HepG2 (cell line): ENCODE measurements around the gene AMN. TPM values are rescaled to one million over a fixed set of nuclear protein-coding genes. Genes with fewer than 3 reads are reported as not detected.

Source experiments
- AHR ChIP-seq: IDR thresholded peaks from 2 replicates; pipeline ENCODE4 v1.6.1; 2018; ENCODE audit warnings: missing genetic modification reagents, missing compliant biosample characterization
- GATAD2A ChIP-seq: IDR thresholded peaks from 2 replicates; pipeline ENCODE4 v1.6.1; 2016
- HNF4G ChIP-seq, 2 experiments: sonication (generic) in 1 of 2; formaldehyde crosslinking in 1 of 2; IDR thresholded peaks; 2 replicates each; pipeline versions ENCODE4 v1.4.0 to v1.6.1; 2011 to 2020; ENCODE audit warnings: borderline replicate concordance in 2 of 2, low read depth in 2 of 2, mild to moderate bottlenecking in 2 of 2, low read length in 1 of 2, missing genetic modification reagents in 1 of 2, moderate library complexity in 1 of 2
- KDM4B ChIP-seq: sonication (generic); formaldehyde crosslinking; IDR thresholded peaks from 2 replicates; pipeline ENCODE4 v1.4.0; 2020; ENCODE audit warnings: missing genetic modification reagents
- KLF9 ChIP-seq: IDR thresholded peaks from 2 replicates; pipeline ENCODE4 v1.6.1; 2016; ENCODE audit warnings: low read depth
- NFE2L1 ChIP-seq: sonication (generic); formaldehyde crosslinking; IDR thresholded peaks from 2 replicates; pipeline ENCODE4 v1.4.0; 2020; ENCODE audit warnings: missing genetic modification reagents, mild to moderate bottlenecking, borderline replicate concordance
- PHF20 ChIP-seq: sonication (generic); formaldehyde crosslinking; IDR thresholded peaks from 2 replicates; pipeline ENCODE4 v1.5.0; 2020; ENCODE audit warnings: mild to moderate bottlenecking, missing genetic modification reagents
- SALL2 ChIP-seq: sonication (generic); formaldehyde crosslinking; IDR thresholded peaks from 2 replicates; pipeline ENCODE4 v1.8.1; 2023; ENCODE audit warnings: mild to moderate bottlenecking, missing genetic modification reagents, inconsistent platforms
- TBL1XR1 ChIP-seq: fragments of 150-350 bp; IDR thresholded peaks from 2 replicates; pipeline ENCODE4 v1.6.1; 2014; ENCODE audit warnings: borderline replicate concordance, low read length; ENCODE audit not compliant: partially characterized antibody
- TBX2 ChIP-seq: sonication (generic); formaldehyde crosslinking; IDR thresholded peaks from 2 replicates; pipeline ENCODE4 v1.5.0; 2020; ENCODE audit warnings: missing genetic modification reagents, mild to moderate bottlenecking, borderline replicate concordance
- TCF7 ChIP-seq: sonication (generic); IDR thresholded peaks from 2 replicates; pipeline ENCODE4 v1.6.1; 2016; ENCODE audit warnings: antibody characterized with exemption, low read depth
- TEAD2 ChIP-seq: sonication (generic); formaldehyde crosslinking; IDR thresholded peaks from 2 replicates; pipeline ENCODE4 v1.9.0; 2021; ENCODE audit warnings: missing genetic modification reagents
- TFAP4 ChIP-seq: sonication (generic); IDR thresholded peaks from 2 replicates; pipeline ENCODE4 v1.6.1; 2016; ENCODE audit warnings: low read depth, borderline replicate concordance
- TFDP2 ChIP-seq: sonication (generic); formaldehyde crosslinking; IDR thresholded peaks from 2 replicates; pipeline ENCODE4 v1.4.0; 2020; ENCODE audit warnings: missing genetic modification reagents
- TGIF2 ChIP-seq: IDR thresholded peaks from 2 replicates; pipeline ENCODE4 v1.6.1; 2016; ENCODE audit warnings: control low read depth, missing compliant biosample characterization
- ZBTB20 ChIP-seq: sonication (generic); formaldehyde crosslinking; IDR thresholded peaks from 2 replicates; pipeline ENCODE4 v1.8.1; 2023; ENCODE audit warnings: missing genetic modification reagents, low read depth, mild to moderate bottlenecking, borderline replicate concordance
- ZMYM4 ChIP-seq: sonication (generic); formaldehyde crosslinking; IDR thresholded peaks from 2 replicates; pipeline ENCODE4 v1.8.1; 2023; ENCODE audit warnings: mild to moderate bottlenecking, missing genetic modification reagents
- ZZZ3 ChIP-seq: sonication (generic); formaldehyde crosslinking; IDR thresholded peaks from 2 replicates; pipeline ENCODE4 v1.4.0; 2020; ENCODE audit warnings: missing genetic modification reagents, mild to moderate bottlenecking, borderline replicate concordance
- polyA plus RNA-seq, 8 experiments: library from polyadenylated mRNA; depleted of rRNA in 3 of 8; stranded (reverse) in 7 of 8; unstranded in 1 of 8; fragments of >200 nt; fragmentation: Illumina TruSeq in 4 of 8; extraction: Trizol in 4 of 8; gene quantifications; 2 replicates each; pipeline versions ENCODE4 v1.2.1 to v1.2.3, GENCODE V29; 2011 to 2016; ENCODE audit warnings: low read depth in 4 of 8, missing spikeins in 1 of 8, mixed read lengths in 1 of 8; ENCODE audit not compliant: insufficient read depth in 1 of 8
- total RNA-seq, 5 experiments: library from RNA; depleted of rRNA; stranded (reverse); fragments of >200 nt; fragmentation: Illumina TruSeq; extraction: Trizol; gene quantifications; 2 replicates each; pipeline ENCODE4 v1.2.3, GENCODE V29; 2016; ENCODE audit warnings: low read depth in 1 of 5
- TF ChIP-seq, protein P1 (sequence below): sonication (generic); formaldehyde crosslinking; IDR thresholded peaks from 2 replicates; pipeline ENCODE4 v1.4.0; 2020; ENCODE audit warnings: mild to moderate bottlenecking, missing genetic modification reagents
- TF ChIP-seq, protein P2 (sequence below): sonication (generic); formaldehyde crosslinking; IDR thresholded peaks from 2 replicates; pipeline ENCODE4 v1.8.1; 2023; ENCODE audit warnings: mild to moderate bottlenecking, moderate library complexity, missing genetic modification reagents
- TF ChIP-seq, protein P3 (sequence below): IDR thresholded peaks from 2 replicates; pipeline ENCODE4 v1.6.1; 2018; ENCODE audit warnings: missing genetic modification reagents, mild to moderate bottlenecking, missing compliant biosample characterization

Gene AMN
- total and polyA plus RNA-seq, 2 of the 13 experiments (the other 11 are each of a cell fraction or from before 2014, with no cell fraction given), result 9.8 to 33.1 TPM

GRCh38 chr14:102873546-102874061 lies 48.9 kb upstream of the AMN start (continued):
- TF ChIP-seq TBX2 (CRISPR knock-in tag) (peak; percentile 79), AHR (CRISPR knock-in tag) (no peak), HNF4G (IDR thresholded peaks at IDR 0.05; ENCODE audit: borderline replicate concordance, low read depth, low read length) (peak; percentile 82; the same call in 1 of the 2 replicates), HNF4G (CRISPR knock-in tag; IDR thresholded peaks at IDR 0.05; ENCODE audit: borderline replicate concordance, low read depth) (peak; percentile 72; the same call in 1 of the 2 replicates), KLF9 (CRISPR knock-in tag) (no peak), TBL1XR1 (peak; percentile 90), TFAP4 (peak; percentile 79), TCF7 (peak; percentile 72), ZBTB20 (CRISPR knock-in tag) (peak; percentile 36; the same call in 1 of the 2 replicates), TFDP2 (CRISPR knock-in tag) (peak; percentile 58; the same call in 1 of the 2 replicates), ZZZ3 (CRISPR knock-in tag) (no peak), TEAD2 (CRISPR knock-in tag) (no peak), KDM4B (no peak), ZMYM4 (CRISPR knock-in tag) (peak; percentile 19; the same call in 1 of the 2 replicates), PHF20 (CRISPR knock-in tag) (no peak), NFE2L1 (no peak), GATAD2A (CRISPR knock-in tag) (peak; percentile 96), TGIF2 (CRISPR knock-in tag) (0 out of 2 replicates have a peak, but pooled peaks have one; percentile 30), SALL2 (CRISPR knock-in tag) (0 out of 2 replicates have a peak, but pooled peaks have one; percentile 56)
- TF ChIP-seq, protein P1, sequence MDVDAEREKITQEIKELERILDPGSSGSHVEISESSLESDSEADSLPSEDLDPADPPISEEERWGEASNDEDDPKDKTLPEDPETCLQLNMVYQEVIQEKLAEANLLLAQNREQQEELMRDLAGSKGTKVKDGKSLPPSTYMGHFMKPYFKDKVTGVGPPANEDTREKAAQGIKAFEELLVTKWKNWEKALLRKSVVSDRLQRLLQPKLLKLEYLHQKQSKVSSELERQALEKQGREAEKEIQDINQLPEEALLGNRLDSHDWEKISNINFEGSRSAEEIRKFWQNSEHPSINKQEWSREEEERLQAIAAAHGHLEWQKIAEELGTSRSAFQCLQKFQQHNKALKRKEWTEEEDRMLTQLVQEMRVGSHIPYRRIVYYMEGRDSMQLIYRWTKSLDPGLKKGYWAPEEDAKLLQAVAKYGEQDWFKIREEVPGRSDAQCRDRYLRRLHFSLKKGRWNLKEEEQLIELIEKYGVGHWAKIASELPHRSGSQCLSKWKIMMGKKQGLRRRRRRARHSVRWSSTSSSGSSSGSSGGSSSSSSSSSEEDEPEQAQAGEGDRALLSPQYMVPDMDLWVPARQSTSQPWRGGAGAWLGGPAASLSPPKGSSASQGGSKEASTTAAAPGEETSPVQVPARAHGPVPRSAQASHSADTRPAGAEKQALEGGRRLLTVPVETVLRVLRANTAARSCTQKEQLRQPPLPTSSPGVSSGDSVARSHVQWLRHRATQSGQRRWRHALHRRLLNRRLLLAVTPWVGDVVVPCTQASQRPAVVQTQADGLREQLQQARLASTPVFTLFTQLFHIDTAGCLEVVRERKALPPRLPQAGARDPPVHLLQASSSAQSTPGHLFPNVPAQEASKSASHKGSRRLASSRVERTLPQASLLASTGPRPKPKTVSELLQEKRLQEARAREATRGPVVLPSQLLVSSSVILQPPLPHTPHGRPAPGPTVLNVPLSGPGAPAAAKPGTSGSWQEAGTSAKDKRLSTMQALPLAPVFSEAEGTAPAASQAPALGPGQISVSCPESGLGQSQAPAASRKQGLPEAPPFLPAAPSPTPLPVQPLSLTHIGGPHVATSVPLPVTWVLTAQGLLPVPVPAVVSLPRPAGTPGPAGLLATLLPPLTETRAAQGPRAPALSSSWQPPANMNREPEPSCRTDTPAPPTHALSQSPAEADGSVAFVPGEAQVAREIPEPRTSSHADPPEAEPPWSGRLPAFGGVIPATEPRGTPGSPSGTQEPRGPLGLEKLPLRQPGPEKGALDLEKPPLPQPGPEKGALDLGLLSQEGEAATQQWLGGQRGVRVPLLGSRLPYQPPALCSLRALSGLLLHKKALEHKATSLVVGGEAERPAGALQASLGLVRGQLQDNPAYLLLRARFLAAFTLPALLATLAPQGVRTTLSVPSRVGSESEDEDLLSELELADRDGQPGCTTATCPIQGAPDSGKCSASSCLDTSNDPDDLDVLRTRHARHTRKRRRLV (CRISPR knock-in tag), result no peak
- TF ChIP-seq, protein P2, sequence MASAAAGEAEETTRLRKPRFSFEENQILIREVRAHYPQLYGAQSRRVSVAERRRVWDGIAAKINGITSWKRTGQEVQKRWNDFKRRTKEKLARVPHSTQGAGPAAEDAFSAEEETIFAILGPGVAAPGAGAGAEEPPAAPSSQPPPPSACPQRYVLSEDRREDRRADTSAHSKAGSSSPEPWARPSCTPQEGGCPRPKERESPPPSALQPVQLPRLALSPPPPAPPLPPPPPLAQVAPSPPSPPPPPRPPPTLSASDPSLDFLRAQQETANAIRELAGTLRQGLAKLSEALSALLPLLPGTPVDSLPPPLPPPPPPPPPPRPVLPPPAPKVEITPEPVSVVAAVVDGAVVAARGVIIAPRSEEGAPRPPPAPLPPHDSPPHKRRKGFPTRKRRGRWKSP (CRISPR knock-in tag), result peak; percentile 59; the same call in 1 of the 2 replicates
- TF ChIP-seq, protein P3, sequence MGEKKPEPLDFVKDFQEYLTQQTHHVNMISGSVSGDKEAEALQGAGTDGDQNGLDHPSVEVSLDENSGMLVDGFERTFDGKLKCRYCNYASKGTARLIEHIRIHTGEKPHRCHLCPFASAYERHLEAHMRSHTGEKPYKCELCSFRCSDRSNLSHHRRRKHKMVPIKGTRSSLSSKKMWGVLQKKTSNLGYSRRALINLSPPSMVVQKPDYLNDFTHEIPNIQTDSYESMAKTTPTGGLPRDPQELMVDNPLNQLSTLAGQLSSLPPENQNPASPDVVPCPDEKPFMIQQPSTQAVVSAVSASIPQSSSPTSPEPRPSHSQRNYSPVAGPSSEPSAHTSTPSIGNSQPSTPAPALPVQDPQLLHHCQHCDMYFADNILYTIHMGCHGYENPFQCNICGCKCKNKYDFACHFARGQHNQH (CRISPR knock-in tag), result peak; percentile 61
